Neural crest cell (in vitro differentiated cells): ENCODE data around the gene SLC35E1. TPM values are rescaled to one million over a fixed set of nuclear protein-coding genes. Genes with fewer than 3 reads are reported as not detected.

Experiments used
- DNase-seq: peaks from one replicate; pipeline ENCODE4 v3.0.0; 2021; ENCODE audit warnings: low read depth, mixed read lengths, low spot score
- H3K27ac Mint-ChIP-seq: one replicate; pipeline ENCODE4 v1.8.0; 2021; ENCODE audit warnings: mild to moderate bottlenecking, mixed read lengths; ENCODE audit not compliant: unreplicated experiment
- H3K27me3 Mint-ChIP-seq: 2 replicates; pipeline ENCODE4 v1.8.0; 2021; ENCODE audit warnings: low read depth, mild to moderate bottlenecking, mixed read lengths
- H3K36me3 Mint-ChIP-seq: 2 replicates; pipeline ENCODE4 v1.8.0; 2021; ENCODE audit warnings: low read depth, mild to moderate bottlenecking, mixed read lengths
- H3K4me1 Mint-ChIP-seq: 2 replicates; pipeline ENCODE4 v1.8.0; 2021; ENCODE audit warnings: mixed read lengths
- H3K4me3 Mint-ChIP-seq: one replicate; pipeline ENCODE4 v1.8.0; 2021; ENCODE audit warnings: mild to moderate bottlenecking, mixed read lengths
- H3K9me3 Mint-ChIP-seq: 2 replicates; pipeline ENCODE4 v1.8.0; 2021; ENCODE audit warnings: mixed read lengths
- CTCF ChIP-seq: fragments of 200-600 bp; sonication (generic); conservative IDR thresholded peaks from 2 replicates; pipeline ENCODE4 v1.5.0; 2021; ENCODE audit warnings: antibody characterized with exemption, mild to moderate bottlenecking
- total RNA-seq: library from RNA; stranded (reverse); gene quantifications from 2 replicates; pipeline ENCODE4 v1.2.1, GENCODE V29; 2021

Gene SLC35E1
- total RNA-seq, 1 donor from 2014 or later: 32.5 TPM

GRCh38 chr19:16587833-16588823 is 15.9 kb upstream of the SLC35E1 start:
- no peak for DNase-seq
- Mint-ChIP-seq H3K36me3 (no peaks in the 10 kb centered on the region), H3K27me3 (no peaks in the 10 kb centered on the region), H3K9me3 (no peaks in the 10 kb centered on the region), H3K4me3 (peak overlapping the region; percentile 16), H3K27ac (peak overlapping the region; percentile 53), H3K4me1 (peaks cover 67% of the 10 kb centered on the region)
- no peak for TF ChIP-seq CTCF

GRCh38 chr19:16586991-16587832 is 15.0 kb upstream of the SLC35E1 start:
- no peak for TF ChIP-seq CTCF
- Mint-ChIP-seq H3K4me3 (no peak overlapping the region), H3K27ac (no peak overlapping the region), H3K36me3 (no peaks in the 10 kb centered on the region), H3K9me3 (no peaks in the 10 kb centered on the region), H3K4me1 (peaks cover 60% of the 10 kb centered on the region), H3K27me3 (no peaks in the 10 kb centered on the region)
- DNase-seq: no peak

- peaks cover 53% of the 10 kb centered on the region for H3K4me1 Mint-ChIP-seq
- no peaks in the 10 kb centered on the region for H3K9me3 Mint-ChIP-seq
- H3K4me3 Mint-ChIP-seq: no peak overlapping the region
- peak overlapping the region; percentile 75 for H3K27ac Mint-ChIP-seq
- DNase-seq: no peak
- no peak for TF ChIP-seq CTCF
- no peaks in the 10 kb centered on the region for H3K36me3 Mint-ChIP-seq
- H3K27me3 Mint-ChIP-seq: no peaks in the 10 kb centered on the region
These were observed 14.3 kb upstream of the SLC35E1 start for GRCh38 chr19:16586477-16586871.

- Mint-ChIP-seq H3K27me3 (no peaks in the 10 kb centered on the region), H3K36me3 (no peaks in the 10 kb centered on the region), H3K27ac (peak overlapping the region; percentile 75), H3K9me3 (no peaks in the 10 kb centered on the region), H3K4me1 (peaks cover 50% of the 10 kb centered on the region), H3K4me3 (no peak overlapping the region)
- DNase-seq: no peak
- TF ChIP-seq CTCF: no peak
These were observed 13.7 kb upstream of the SLC35E1 start for GRCh38 chr19:16585808-16586476.
